Hematopoietic multipotent progenitor cell (in vitro differentiated cells): ENCODE results near the gene SDK1. TPM values are rescaled to one million over a fixed set of nuclear protein-coding genes. Genes with fewer than 3 reads are reported as not detected.

Source experiments
- DNase-seq, 3 donors: peaks; one replicate each; pipeline ENCODE4 v3.0.0-alpha.2; 2011 to 2015; ENCODE audit warnings: low read depth in 2 of 3, low spot score in 2 of 3
- total RNA-seq: library from RNA; depleted of rRNA; stranded (reverse); fragments of >200 nt; gene quantifications from one replicate; pipeline ENCODE4 v1.2.3, GENCODE V29; 2012

The SDK1 gene
- total RNA-seq, 1 donor, result 0.81 TPM

GRCh38 chr7:4174884-4175283, 873.8 kb downstream of the SDK1 start:
- DNase-seq, result no peak

- DNase-seq, result no peak
Measured at GRCh38 chr7:4175346-4175973, 874.4 kb downstream of the SDK1 start.

DNA sequence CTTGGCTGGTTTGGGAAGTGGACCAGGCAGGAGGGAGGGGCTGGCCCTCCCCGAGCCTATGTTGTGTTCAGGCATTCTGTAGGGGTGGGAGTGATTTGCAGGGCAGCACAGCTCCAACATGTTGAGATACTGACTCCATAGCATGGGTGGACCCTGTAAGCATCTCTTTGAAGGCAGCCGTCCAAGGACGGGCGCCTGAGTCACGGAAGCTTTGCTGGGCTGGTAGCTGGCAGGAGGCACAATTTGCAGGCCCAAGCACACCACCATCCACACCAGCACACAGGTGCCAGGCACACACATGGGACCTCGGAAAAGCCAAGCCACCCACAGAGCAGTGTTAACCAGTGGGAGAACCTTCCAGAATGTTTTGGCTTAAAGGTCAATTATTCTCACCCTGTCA, 875.9 kb downstream of the SDK1 start:
- DNase-seq, result no peak

GRCh38 chr7:4178416-4178815, 877.4 kb downstream of the SDK1 start:
- no peak for DNase-seq

GRCh38 chr7:4178916-4179687, 878.0 kb downstream of the SDK1 start:
- no peak for DNase-seq

DNA sequence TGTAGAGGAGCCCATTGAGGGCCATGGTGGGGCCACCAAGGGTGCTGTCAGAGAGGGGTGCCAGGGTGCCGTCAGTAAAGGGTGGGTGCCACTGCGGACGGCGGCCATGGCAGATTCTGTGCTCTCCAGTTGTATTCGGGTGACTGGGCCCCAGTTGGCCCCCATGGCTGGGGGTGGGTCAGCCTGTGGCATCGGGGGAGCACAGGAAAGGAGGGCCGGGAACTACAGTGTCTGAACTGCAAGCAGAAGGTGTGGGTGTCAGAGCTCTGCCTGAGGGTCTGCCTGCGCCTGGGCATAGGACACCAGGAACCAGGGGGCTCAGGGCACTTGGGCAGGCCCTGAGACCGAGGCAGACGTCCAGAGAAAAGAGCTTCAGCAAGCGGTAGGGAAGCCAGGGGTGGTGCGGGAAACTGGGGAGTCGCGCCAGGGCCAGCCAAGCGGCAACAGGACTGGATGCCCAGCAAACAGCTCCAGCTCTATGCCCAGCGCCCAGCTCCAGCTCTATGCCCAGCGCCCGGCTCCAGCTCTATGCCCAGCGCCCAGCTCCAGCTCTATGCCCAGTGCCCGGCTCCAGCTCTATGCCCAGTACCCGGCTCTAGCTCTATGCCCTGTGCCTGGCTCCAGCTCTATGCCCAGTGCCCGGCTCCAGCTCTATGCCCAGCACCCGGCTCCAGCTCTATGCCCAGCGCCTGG, 878.8 kb downstream of the SDK1 start:
- DNase-seq, result no peak

GRCh38 chr7:4181446-4181845, 880.4 kb downstream of the SDK1 start:
- DNase-seq, result no peak

DNA sequence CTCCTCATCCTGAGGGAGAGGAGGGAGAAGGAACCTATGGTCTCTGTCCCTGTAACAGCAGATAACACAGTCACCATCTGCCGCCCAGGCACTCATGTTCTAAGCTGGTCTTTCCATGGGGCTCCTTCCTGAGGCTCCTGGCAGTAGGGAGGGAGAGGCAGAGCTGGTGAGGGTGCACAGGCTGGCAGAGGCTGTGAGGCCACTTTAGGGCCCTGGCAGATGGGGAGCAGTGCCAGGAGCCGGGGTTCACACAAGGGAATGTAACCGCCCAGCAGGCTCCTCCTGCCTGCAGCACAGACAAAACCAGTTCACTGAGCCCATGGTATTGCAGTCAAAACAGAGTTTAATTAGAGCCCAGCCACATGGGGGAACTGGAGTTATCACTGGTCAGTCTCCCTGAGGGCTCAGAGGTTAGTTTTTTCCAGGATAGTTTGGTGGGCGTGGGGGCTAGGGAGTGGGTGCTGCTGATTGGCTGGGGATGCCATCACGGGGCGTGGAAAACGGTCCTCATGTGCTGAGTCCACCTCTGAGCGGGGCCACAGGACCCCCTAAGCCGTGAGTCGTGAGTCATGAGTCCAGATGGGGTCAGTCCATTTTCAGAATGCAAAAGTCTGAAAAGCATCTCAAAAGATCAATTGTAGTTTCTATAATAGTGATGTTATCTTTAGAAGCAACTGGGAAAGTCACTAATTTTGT, 881.7 kb downstream of the SDK1 start:
- no peak for DNase-seq

GRCh38 chr7:4184653-4185052, 883.6 kb downstream of the SDK1 start:
- DNase-seq, result no peak

DNA sequence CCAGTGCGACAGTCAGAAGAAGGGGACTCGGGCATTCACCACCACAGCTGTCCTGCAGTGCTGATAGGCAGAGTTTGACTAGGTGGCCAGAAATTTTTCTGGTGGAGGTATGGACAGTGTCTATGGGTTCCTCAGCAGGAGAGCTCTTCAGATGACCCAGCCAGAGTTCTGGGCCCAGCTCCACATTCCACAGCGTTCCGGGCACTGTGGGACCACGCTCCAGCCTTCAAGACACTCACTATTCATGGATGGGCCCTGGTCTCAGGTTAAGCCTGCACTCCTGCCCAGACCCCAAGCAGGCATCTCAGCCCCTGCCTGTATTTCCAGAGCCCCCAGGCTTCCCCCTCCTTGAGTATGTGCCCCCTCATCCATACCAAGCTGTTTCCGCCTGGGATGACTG, 884.1 kb downstream of the SDK1 start:
- no peak for DNase-seq

DNA sequence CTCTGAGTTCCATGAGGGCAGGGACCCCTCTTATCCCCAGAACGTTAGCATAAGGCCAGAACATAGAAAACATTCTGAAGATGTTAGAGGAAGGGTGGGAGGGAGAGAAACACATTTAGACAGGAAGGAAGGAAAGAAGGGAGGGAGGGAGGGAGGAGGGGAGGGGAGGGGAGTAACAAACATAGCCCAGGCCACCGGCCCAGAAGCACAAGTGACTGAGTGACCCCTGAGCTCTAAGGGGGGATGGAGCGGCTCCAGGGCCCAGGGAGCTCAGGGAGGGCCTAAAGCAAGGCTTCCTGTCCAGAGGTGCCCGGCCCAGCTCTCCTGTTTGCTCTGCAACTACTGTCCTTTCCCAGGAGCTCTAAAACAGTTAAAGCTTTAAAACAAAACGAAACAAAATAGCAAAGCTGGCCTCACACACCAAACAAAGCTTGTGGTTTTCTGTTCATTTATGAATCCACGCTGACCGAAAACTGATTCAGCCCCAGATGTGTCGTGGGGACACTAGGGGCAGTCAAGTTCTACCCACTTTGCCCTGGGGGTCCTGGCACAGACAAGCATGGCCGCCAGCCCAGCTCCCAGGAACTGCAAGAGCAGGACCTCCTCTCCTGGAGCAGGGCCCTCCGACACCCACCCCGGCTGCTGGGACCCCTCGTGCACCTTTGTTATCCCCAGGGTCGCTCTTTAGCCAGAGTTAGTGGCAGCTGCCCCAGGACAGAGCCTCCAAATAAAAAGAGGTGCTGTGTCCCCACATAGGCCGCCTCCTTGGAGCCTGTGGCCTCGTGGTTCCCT, 884.9 kb downstream of the SDK1 start:
- peak in 2 of 3 donors; percentile 7 to 29 for DNase-seq

- DNase-seq, result no peak
Measured at GRCh38 chr7:4186513-4186780, 885.4 kb downstream of the SDK1 start.

DNA sequence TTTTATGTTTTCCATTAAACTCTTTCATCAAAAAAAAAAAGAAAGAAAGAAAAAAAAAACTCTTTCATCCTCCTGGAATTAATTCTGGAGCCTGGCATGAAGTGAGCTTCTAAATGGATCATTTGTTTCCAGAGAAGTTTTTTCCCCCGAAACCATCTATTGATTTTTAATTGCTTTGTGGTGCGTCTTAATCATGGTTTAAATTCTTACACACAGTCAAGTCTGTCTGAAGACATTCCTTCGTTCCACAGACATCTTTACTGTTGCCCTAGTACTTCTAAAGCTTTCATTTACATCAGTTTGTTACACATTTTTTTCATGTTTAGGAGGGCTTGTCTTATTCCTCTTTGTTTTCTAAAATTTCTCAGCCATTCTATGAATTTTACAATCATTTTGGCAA, 887.6 kb downstream of the SDK1 start:
- DNase-seq, result no peak

DNA sequence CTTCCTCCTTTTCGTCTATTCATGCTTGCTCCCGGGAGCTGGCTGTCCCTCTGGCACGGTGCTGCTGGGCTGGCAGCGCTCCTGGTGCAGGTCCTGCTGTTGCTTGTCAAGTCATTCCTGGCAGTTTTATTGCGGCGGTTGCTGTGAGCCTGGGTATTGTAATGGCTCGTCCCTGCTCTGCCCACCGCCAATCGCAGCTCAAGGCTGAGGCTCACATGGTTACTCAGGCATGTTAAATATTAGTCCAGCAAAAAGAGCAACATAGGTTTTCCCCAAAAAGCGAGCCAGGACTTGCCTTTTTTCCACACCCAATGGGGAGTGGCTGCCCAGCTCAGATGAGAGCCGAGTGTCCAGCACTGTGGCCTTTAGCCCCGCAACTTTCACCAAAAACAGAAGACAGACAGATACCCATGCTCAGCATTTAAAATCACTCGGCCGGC, 888.1 kb downstream of the SDK1 start:
- no peak for DNase-seq

- no peak for DNase-seq
Measured at GRCh38 chr7:4190010-4190981, 889.2 kb downstream of the SDK1 start.

DNA sequence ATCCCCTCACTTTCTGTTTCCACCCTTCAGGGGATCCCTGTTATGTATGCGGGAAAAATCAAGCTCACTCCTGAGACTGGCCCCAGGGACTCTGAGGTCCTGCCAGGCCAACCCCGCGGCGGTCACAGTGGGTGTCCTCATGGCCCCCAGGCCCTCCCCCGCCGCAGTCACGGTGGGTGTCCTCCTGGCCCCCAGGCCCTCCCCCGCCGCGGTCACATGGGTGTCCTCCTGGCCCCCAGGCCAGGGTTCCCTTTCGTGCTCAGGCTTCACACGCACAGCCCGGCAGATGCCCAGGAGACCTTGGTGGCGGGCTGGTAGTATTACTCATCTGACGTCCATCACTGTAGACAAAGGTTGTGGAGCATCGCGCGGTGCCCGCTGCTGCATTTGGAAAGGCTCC, 890.0 kb downstream of the SDK1 start:
- DNase-seq, result no peak

DNA sequence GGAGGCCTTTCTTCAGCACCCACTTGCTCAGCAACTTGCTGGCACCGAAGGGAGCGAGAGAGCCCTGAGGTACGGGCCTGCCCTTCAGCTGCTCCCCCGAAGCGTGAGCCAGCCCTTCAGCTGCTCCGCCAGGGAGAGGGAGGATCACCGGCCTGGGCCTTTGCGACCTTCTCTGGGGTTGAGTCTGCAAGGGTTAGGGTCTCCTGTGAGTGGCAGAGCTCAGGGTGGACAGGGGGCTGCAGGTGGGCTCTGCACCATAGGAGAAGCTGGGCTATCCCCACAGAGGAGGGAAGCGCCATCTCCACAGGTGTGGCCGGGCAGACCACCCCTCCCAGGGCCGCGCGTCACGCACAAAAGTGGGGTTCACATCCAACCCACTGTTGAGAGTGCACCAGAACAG, 890.5 kb downstream of the SDK1 start:
- DNase-seq, result no peak

DNA sequence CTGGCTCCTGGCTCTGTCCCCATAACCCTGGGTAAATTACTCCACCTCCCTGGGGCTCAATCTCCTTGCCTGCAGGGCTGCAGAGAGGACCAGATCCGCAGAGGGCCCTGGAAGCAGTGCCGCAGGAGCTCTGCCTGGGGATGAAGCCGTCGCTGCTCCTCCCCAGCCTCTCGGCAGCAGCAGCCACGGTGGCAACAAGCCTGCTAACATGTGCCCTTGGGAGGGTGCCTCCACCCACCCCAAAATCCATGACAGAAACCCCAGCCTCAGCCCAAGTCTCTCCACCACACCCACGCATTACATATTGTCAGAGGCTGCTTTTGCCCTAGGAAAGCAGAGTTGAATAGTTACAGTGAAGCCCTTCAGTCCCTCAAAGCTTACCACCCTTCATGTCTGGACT, 894.6 kb downstream of the SDK1 start:
- DNase-seq, result no peak

- DNase-seq, result no peak
Measured at GRCh38 chr7:4196121-4196819, 895.2 kb downstream of the SDK1 start.
